Mucosa of descending colon (tissue), 3 donors: ENCODE measurements around the gene PANK3. TPM values are rescaled to one million over a fixed set of nuclear protein-coding genes. Genes with fewer than 3 reads are reported as not detected.
A peak's percentile ranks its signal among the peaks of the same experiment; 100 is the strongest.
"Not testable (repeated sequence)": the region's sequence is repeated elsewhere in the genome, so short reads cannot be mapped to it uniquely, and the experiment has no call there.

ENCODE experiments used
- ATAC-seq: fragments of 200-7000 bp; cut with Tn5 transposase; one replicate; pipeline ENCODE4 v1.9.1; 2020; ENCODE audit warnings: mild to moderate bottlenecking, moderate library complexity
- DNase-seq, 3 donors: peaks; one replicate each; pipeline ENCODE4 v3.0.0-alpha.2; 2020
- H3K36me3 ChIP-seq: fragments of 200-600 bp; one replicate; pipeline ENCODE4 v1.8.0; 2021; ENCODE audit warnings: low read depth, mild to moderate bottlenecking
- H3K4me1 ChIP-seq: fragments of 200-600 bp; one replicate; pipeline ENCODE4 v1.8.0; 2021; ENCODE audit warnings: low read depth, mild to moderate bottlenecking
- H3K4me3 ChIP-seq: fragments of 200-600 bp; one replicate; pipeline ENCODE4 v1.8.0; 2021; ENCODE audit warnings: mild to moderate bottlenecking
- H3K9me3 ChIP-seq: fragments of 200-600 bp; one replicate; pipeline ENCODE4 v1.8.0; 2021; ENCODE audit warnings: mild to moderate bottlenecking
- intact Hi-C, 2 donors: fragments of 100-400 bp; cut with DNase I in 1 of 2; cut with micrococcal nuclease in 1 of 2; formaldehyde crosslinking; loops; one replicate each; pipeline versions ENCODE4 v1.11.0 to v1.11.1; 2022; cut with DNase I, micrococcal nuclease
- total RNA-seq, 3 donors: library from RNA; stranded (reverse); fragmentation: NEBNext Ultra II Directional in 2 of 3; extraction: Animal tissue kit (Norgen Biotek cat#: 25700) in 2 of 3; gene quantifications; one replicate each; pipeline versions ENCODE4 v1.2.1 to v1.2.4, GENCODE V29; 2021 to 2023
- TF ChIP-seq, protein P1 (sequence below): fragments of 200-600 bp; IDR thresholded peaks from one replicate; pipeline ENCODE4 v1.8.0; 2022; ENCODE audit warnings: antibody characterized with exemption, mild to moderate bottlenecking
- donor health status: DM: no; HTN: no; CAD: no; lungs with moderate emphysema.
- donor health status: DM: no; HTN: no; CAD: no.
- donor health status: DM: no; HTN: yes; CAD: no.

PANK3 gene
- total RNA-seq, 3 donors from 2014 or later: 80.7 to 147 (median 125) TPM

DNA sequence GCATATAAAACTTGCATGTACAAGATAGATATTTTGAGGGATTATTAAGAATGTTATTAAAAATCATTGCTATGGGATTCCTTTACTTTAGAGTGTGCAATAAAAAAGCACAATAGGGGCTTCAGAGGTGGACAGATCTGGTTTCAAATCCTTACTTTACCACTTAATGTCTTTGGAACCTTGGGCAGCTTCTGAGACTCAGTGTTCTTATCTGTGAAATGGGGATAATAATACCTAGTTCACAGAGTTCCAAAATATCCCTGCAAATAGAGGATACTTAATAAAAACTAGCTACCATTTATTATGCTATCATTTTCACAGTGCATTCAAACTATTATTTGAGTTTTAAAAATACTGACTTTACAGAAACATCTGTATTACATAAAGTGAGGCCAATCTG is 23.3 kb upstream of the PANK3 start:
- no peak overlapping the region for H3K4me3 ChIP-seq
- no peaks in the 10 kb centered on the region for H3K9me3 ChIP-seq
- no peak for ATAC-seq
- TF ChIP-seq, protein P1, sequence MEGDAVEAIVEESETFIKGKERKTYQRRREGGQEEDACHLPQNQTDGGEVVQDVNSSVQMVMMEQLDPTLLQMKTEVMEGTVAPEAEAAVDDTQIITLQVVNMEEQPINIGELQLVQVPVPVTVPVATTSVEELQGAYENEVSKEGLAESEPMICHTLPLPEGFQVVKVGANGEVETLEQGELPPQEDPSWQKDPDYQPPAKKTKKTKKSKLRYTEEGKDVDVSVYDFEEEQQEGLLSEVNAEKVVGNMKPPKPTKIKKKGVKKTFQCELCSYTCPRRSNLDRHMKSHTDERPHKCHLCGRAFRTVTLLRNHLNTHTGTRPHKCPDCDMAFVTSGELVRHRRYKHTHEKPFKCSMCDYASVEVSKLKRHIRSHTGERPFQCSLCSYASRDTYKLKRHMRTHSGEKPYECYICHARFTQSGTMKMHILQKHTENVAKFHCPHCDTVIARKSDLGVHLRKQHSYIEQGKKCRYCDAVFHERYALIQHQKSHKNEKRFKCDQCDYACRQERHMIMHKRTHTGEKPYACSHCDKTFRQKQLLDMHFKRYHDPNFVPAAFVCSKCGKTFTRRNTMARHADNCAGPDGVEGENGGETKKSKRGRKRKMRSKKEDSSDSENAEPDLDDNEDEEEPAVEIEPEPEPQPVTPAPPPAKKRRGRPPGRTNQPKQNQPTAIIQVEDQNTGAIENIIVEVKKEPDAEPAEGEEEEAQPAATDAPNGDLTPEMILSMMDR: no peak
- intact Hi-C loops: no loop called here
- DNase-seq: no peak
- H3K4me1 ChIP-seq: peaks cover 7% of the 10 kb centered on the region
- no peaks in the 10 kb centered on the region for H3K36me3 ChIP-seq

DNA sequence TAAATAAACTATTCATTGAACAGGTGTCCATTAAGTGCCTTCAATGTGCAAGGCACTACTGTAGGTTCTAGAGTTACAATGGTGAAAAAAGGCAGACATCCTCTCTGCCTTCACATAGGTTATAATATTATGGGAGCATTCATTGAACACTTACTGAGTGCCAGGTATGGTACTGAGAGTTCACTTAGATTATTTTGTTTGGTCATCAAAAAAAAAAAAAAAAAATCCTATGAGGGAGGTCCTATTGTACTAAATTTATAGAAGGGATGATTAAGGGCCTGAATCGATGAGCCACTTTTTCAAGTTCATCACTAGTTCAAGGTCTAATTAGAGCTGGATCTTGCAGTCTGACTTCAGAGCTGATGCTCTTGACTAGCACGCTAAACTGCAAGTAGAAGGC is 22.8 kb upstream of the PANK3 start:
- TF ChIP-seq, protein P1: no peak
- DNase-seq: no peak
- Histone ChIP-seq H3K9me3 (no peaks in the 10 kb centered on the region), H3K36me3 (no peaks in the 10 kb centered on the region), H3K4me1 (peaks cover 7% of the 10 kb centered on the region), H3K4me3 (no peak overlapping the region)
- ATAC-seq: no peak
- intact Hi-C loops: no loop called here

DNA sequence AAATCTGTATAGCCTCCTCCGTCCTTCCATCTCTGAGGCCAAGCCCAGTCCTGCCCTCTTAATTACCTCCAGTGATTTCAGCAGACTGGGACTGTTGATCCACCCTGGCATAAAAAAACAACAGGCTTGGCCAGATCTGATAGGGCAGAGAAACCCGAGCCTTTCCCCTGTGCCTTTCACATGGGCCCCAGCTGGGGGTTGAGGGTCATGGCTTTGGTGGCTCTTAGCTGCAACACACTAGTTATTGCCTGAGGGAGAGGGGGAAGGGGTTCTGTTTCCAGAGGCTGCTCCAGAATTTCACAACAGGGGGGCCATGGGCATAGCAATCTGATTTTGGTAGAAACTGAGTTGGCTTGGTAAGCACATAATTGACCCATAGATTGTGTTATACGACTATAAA is 21.2 kb upstream of the PANK3 start:
- H3K4me3 ChIP-seq: no peak overlapping the region
- DNase-seq (peak; percentile 66 to 73 (median 69)), ATAC-seq (peak; percentile 96)
- H3K36me3 ChIP-seq: no peaks in the 10 kb centered on the region
- H3K9me3 ChIP-seq: no peaks in the 10 kb centered on the region
- intact Hi-C loops: no loop called here
- H3K4me1 ChIP-seq: peaks cover 7% of the 10 kb centered on the region
- TF ChIP-seq, protein P1: no peak

DNA sequence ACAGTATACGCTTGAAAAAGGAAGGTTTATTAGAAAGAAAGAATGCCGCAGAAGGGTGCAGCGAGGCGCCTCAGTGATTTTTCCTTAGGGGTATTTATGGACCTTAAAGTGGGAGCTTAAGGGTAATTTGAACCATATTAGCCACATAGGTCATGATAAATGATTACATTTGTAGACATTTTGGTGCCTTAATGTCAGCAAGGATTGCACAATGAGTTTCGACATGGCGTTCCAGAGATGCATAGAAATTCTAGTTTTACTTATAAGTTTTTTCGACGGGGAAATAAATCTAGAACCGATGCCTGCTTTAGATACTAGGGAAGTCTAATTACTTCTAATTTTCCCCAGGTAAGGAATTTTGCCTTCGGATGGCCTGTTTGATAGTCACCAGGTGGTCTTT is 20.7 kb upstream of the PANK3 start:
- DNase-seq (no peak), ATAC-seq (no peak)
- intact Hi-C loops: no loop called here
- Histone ChIP-seq H3K4me1 (peaks cover 7% of the 10 kb centered on the region), H3K9me3 (no peaks in the 10 kb centered on the region), H3K36me3 (no peaks in the 10 kb centered on the region), H3K4me3 (no peak overlapping the region)
- TF ChIP-seq, protein P1: no peak

DNA sequence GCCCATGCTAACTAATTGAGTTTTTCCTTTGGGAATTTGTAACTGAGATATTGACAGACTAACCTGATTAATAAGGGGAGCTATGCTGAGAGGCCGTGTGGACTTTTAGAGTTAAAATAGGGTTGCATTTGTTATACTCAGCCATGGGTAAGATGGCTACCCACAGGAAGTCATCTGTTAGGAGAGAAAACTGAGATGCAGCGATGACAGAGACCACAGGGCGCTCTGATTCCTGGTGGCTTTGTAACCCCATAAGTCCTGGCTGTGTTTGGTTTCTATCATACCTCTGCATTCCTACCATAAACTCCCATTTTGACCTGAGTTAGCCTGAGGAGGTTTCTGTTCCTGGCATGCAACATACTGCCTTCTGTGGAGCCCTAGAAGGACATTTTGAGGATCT is 19.5 kb upstream of the PANK3 start:
- Histone ChIP-seq H3K36me3 (no peaks in the 10 kb centered on the region), H3K9me3 (no peaks in the 10 kb centered on the region), H3K4me1 (peaks cover 4% of the 10 kb centered on the region), H3K4me3 (no peak overlapping the region)
- no peak for DNase-seq
- no peak for ATAC-seq
- intact Hi-C loops: no loop called here
- TF ChIP-seq, protein P1: no peak

DNA sequence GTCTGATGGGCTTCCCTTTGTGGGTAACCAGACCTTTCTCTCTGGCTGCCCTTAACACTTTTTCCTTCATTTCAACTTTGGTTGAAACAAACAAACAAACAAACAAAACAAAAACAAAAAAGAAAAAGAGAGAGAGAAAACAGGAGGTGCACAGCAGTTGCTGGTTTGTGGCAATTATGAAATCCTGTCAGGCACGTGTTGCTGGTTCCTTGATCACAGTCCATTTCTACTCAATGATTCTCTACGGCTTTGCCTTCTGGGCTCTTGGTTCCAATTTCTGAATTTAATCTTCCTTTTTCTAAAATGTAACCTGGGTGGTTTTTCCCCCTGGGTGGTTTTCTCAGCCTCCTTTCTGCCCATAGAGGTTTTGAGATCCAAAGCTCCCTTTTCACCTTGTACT is 17.8 kb upstream of the PANK3 start:
- intact Hi-C loops: no loop called here
- H3K4me1 ChIP-seq: peaks cover 6% of the 10 kb centered on the region
- no peak for DNase-seq
- H3K4me3 ChIP-seq: no peak overlapping the region
- TF ChIP-seq, protein P1: no peak
- H3K36me3 ChIP-seq: no peaks in the 10 kb centered on the region
- no peak for ATAC-seq
- H3K9me3 ChIP-seq: no peaks in the 10 kb centered on the region

DNA sequence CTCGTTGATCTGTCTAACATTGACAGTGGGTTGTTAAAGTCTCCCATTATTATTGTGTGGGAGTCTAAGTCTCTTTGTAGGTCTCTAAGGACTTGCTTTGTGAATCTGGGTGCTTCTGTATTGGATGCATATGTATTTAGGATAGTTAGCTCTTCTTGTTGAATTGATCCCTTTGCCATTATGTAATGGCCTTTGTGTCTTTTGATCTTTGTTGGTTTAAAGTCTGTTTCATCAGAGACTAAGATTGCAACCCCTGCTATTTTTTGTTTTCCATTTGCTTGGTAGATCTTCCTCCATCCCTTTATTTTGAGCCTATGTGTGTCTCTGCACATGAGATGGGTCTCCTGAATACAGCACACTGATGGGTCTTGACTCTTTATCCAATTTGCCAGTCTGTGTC is 17.0 kb upstream of the PANK3 start:
- H3K9me3 ChIP-seq, intact Hi-C loops, H3K4me1 ChIP-seq, H3K36me3 ChIP-seq, H3K4me3 ChIP-seq, DNase-seq, ATAC-seq: not testable (repeated sequence)
